Uterus (tissue), 2 donors: Measurements from ENCODE around the gene PPL.

ENCODE experiments used
- POLR2A ChIP-seq, 2 donors: fragments of 450-650 bp; IDR thresholded peaks; one replicate each; pipeline ENCODE4 v1.6.1; 2016; ENCODE audit warnings: antibody characterized with exemption in 2 of 2, mild to moderate bottlenecking in 1 of 2, moderate library complexity in 1 of 2
- TF ChIP-seq, protein P1 (sequence below), 4 experiments: fragments of 200-600 bp in 2 of 4; fragments of 450-650 bp in 2 of 4; sonication (generic) in 2 of 4; IDR thresholded peaks; one replicate each; pipeline ENCODE4 v1.5.1; 2016 to 2019; ENCODE audit warnings: antibody characterized with exemption in 4 of 4, mild to moderate bottlenecking in 2 of 4, moderate library complexity in 1 of 4

DNA sequence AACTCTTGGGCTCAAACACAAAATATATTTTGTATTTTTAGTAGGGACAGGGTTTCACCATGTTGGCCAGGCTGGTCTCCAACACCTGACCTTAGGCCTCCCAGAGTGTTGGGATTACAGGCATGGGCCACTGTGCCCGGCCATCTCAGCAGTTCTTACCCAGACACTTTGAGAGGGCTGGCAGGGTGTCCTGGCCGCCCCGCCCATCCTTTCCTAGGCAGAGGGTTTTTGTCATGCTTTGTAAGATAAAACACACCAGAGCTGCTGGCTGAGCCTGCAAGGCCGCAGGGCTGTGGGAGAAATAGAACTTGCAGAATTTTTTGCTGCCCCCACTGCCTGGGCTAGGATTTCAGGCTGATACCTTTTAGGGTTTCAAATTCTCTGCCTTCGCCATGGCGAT is 8.7 kb downstream of the PPL start:
- TF ChIP-seq, protein P1, sequence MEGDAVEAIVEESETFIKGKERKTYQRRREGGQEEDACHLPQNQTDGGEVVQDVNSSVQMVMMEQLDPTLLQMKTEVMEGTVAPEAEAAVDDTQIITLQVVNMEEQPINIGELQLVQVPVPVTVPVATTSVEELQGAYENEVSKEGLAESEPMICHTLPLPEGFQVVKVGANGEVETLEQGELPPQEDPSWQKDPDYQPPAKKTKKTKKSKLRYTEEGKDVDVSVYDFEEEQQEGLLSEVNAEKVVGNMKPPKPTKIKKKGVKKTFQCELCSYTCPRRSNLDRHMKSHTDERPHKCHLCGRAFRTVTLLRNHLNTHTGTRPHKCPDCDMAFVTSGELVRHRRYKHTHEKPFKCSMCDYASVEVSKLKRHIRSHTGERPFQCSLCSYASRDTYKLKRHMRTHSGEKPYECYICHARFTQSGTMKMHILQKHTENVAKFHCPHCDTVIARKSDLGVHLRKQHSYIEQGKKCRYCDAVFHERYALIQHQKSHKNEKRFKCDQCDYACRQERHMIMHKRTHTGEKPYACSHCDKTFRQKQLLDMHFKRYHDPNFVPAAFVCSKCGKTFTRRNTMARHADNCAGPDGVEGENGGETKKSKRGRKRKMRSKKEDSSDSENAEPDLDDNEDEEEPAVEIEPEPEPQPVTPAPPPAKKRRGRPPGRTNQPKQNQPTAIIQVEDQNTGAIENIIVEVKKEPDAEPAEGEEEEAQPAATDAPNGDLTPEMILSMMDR (IDR thresholded peaks at IDR 0.05) = no peak
- no peak for TF ChIP-seq POLR2A (IDR thresholded peaks at IDR 0.05)
